Measurements from ENCODE around the gene ITGB2. TPM values are rescaled to one million over a fixed set of nuclear protein-coding genes. Genes with fewer than 3 reads are reported as not detected.

The ITGB2 gene
- total RNA-seq, 1 donor from 2014 or later: 6.9 TPM

DNA sequence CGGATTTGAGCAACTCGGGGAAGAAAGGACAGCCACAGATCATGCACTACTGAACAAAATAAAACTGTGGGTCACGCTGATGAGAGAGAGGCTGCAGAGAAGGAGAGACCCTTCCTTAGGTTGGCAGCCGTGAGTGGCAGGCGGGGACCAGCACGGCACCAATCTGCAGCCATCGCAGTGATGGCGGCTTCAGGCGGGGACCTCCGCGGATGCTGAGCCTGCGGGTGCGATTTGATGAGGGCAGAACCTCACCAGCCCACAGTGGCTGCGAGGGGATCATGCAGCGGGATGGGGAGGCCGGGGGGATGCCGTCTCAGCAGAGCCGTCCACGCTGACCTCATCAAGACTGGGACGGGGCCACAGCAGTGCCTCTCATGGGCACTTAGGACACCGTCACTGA, 11.8 kb downstream of the ITGB2 start:
- peaks cover 28% of the 10 kb centered on the region for H3K27me3 ChIP-seq (ENCODE audit: control insufficient read depth, insufficient read depth, low read length)
- H3K36me3 ChIP-seq (ENCODE audit: control insufficient read depth, insufficient read depth, low read length): no peaks in the 10 kb centered on the region
- no peak for DNase-seq (ENCODE audit: low read depth)
- TF ChIP-seq, protein P1, sequence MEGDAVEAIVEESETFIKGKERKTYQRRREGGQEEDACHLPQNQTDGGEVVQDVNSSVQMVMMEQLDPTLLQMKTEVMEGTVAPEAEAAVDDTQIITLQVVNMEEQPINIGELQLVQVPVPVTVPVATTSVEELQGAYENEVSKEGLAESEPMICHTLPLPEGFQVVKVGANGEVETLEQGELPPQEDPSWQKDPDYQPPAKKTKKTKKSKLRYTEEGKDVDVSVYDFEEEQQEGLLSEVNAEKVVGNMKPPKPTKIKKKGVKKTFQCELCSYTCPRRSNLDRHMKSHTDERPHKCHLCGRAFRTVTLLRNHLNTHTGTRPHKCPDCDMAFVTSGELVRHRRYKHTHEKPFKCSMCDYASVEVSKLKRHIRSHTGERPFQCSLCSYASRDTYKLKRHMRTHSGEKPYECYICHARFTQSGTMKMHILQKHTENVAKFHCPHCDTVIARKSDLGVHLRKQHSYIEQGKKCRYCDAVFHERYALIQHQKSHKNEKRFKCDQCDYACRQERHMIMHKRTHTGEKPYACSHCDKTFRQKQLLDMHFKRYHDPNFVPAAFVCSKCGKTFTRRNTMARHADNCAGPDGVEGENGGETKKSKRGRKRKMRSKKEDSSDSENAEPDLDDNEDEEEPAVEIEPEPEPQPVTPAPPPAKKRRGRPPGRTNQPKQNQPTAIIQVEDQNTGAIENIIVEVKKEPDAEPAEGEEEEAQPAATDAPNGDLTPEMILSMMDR (IDR thresholded peaks at IDR 0.05; ENCODE audit: insufficient read depth, low read length, poor library complexity, severe bottlenecking): no peak
- no peak overlapping the region for H3K4me3 ChIP-seq (ENCODE audit: low read depth, low read length)

DNA sequence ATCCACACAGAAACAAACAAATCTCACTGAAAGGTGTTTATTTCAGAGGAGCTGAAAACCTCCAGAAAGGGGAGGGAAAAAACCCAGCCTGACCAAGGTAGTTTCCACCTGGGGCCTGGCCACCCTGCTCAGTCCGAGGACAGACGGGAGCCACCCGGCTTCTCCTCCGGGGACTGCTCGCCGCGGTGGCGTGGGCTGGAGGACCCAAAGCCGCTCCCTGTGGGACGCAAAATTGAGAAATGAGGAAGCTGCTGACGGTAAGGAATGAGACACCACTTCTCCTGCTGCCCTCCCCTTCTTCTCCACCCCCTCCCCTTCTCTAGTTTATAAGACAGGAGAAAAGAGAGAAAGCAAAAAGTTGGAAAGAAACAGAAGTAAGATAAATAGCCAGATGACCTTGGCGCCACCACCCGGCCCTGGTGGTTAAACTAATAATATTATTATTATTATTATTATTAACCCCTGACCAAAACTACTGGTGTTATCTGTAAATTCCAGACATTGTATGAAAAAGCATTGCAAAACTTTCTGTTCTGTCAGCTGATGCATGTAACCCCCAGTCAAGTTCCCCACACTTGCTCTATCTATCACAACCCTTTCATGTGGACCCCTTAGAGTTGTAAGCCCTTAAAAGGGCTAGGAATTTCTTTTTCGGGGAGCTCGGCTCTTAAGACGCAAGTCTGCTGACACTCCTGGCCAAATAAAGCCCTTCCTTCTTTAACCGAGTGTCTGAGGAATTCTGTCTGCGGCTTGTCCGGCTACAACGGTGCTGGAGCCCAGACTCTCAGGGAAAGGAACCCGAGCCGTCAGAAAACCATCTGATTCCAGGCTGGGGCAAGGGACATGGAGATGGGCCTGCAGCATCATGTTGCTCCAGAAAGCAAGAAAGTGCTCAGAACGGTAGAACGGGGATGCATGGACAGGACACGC, 12.5 kb downstream of the ITGB2 start:
- no peak for DNase-seq (ENCODE audit: low read depth)
- no peaks in the 10 kb centered on the region for H3K36me3 ChIP-seq (ENCODE audit: control insufficient read depth, insufficient read depth, low read length)
- no peak overlapping the region for H3K4me3 ChIP-seq (ENCODE audit: low read depth, low read length)
- peaks cover 28% of the 10 kb centered on the region for H3K27me3 ChIP-seq (ENCODE audit: control insufficient read depth, insufficient read depth, low read length)
- TF ChIP-seq, protein P1 (IDR thresholded peaks at IDR 0.05; ENCODE audit: insufficient read depth, low read length, poor library complexity, severe bottlenecking): no peak

DNA sequence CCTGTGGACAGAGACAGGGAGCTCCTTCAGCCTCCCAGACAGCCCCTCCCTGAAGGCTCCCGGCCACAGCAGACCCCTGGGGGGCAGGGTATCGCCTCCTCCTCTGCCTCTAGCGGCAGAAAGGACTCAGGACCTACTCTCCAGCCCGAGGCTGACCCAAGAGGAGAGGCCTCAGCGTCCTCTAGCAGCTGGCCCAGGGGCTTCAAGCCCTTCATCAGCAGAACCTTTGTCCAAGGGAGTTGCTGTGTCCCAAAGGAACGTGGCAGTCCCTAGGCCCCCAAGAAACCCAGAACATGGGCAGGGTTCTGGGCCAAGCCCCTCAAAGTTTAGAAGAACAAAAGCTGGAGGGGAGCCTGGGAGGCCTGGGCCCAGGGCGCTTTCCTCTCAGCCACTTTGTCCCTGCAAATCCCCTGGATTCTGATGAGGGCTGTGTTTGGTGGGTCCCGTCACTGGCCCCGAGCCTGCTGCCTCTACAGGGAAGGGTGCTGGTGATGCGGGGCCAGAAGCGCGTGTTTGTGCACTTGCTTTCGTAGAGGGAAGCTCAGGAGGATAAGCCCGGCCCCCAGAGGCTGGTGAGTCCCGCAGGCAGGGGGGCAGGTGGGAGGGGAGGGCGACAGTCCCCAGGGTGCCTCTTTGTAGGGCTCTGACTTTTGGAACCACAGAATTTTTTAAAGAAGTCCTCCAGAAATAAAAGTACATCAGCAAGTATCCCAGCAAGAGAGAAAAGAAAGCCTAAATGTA, 13.3 kb downstream of the ITGB2 start:
- Histone ChIP-seq H3K36me3 (ENCODE audit: control insufficient read depth, insufficient read depth, low read length) (no peaks in the 10 kb centered on the region), H3K4me3 (ENCODE audit: low read depth, low read length) (no peak overlapping the region), H3K27me3 (ENCODE audit: control insufficient read depth, insufficient read depth, low read length) (peaks cover 28% of the 10 kb centered on the region)
- TF ChIP-seq, protein P1 (IDR thresholded peaks at IDR 0.05; ENCODE audit: insufficient read depth, low read length, poor library complexity, severe bottlenecking): no peak
- DNase-seq (ENCODE audit: low read depth): no peak

DNA sequence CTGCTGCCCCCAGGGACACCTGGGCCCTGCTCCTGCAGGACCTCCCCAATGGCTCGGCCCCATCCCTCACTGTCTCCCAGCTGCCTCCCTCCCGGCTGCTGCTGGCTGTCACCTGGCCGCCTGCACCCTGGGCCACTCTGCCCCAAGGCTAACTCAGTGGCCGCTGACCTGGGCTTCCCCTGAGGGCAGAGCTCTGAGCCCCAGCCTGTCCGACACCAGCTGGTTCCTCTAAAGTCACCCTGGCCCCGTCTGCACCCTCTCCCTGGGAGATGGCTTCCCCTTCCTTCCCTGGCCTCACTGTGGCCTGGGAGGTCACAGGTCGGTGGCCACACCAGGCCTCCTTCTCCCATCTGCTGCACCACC, 15.0 kb downstream of the ITGB2 start:
- no peak overlapping the region for H3K4me3 ChIP-seq (ENCODE audit: low read depth, low read length)
- TF ChIP-seq, protein P1 (IDR thresholded peaks at IDR 0.05; ENCODE audit: insufficient read depth, low read length, poor library complexity, severe bottlenecking): no peak
- no peaks in the 10 kb centered on the region for H3K36me3 ChIP-seq (ENCODE audit: control insufficient read depth, insufficient read depth, low read length)
- peaks cover 34% of the 10 kb centered on the region for H3K27me3 ChIP-seq (ENCODE audit: control insufficient read depth, insufficient read depth, low read length)
- DNase-seq (ENCODE audit: low read depth): no peak

DNA sequence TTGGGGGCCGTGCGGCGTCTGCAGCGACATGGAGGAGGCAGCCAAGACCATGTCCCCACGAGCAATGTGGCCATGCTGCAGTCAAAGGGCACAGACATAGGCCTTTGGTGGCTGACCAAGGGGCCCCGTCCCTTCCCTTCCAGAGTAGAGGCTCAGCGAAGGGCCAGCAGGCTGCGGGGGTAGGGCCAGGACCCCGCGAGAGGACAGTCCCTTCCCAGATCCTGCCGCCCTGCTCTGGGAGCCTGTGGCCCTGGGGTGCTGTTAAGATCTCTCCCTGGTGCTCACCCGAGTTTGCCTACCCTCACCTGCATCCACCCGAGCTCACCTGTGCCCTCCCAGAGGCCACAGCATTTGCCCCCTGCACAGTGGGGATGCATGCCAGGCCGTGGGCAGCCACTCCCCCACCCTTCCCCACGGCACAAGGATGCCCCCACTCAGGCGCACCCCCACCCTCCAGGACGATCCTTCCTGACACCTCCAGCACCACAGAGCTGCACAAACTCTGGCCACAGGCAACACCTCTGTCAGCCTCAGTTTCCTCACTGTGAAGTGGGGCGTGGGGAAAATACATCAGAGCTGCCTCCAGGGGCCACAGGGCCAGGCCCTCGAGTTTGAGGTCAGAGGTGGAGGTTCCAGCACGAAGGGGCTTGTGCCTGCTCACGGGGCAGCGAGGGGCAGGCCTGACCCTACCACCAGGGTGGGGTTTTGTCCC, 15.5 kb downstream of the ITGB2 start:
- DNase-seq (ENCODE audit: low read depth): no peak
- TF ChIP-seq, protein P1 (IDR thresholded peaks at IDR 0.05; ENCODE audit: insufficient read depth, low read length, poor library complexity, severe bottlenecking): no peak
- Histone ChIP-seq H3K27me3 (ENCODE audit: control insufficient read depth, insufficient read depth, low read length) (peaks cover 33% of the 10 kb centered on the region), H3K4me3 (ENCODE audit: low read depth, low read length) (no peak overlapping the region), H3K36me3 (ENCODE audit: control insufficient read depth, insufficient read depth, low read length) (no peaks in the 10 kb centered on the region)

Data from kidney epithelial cell (primary cell).